PFSK-1 (cell line): Measurements from ENCODE around the gene ROBO1.

Source experiments
- FOXP2 ChIP-seq: optimal IDR thresholded peaks from 2 replicates; pipeline ENCODE3; 2011; ENCODE audit warnings: borderline replicate concordance, control low read depth, inconsistent platforms; ENCODE audit not compliant: insufficient read depth; ENCODE audit errors: extremely low read length, extremely low read depth
- POLR2AphosphoS5 ChIP-seq: IDR thresholded peaks from 2 replicates; pipeline ENCODE4 v1.6.1; 2012; ENCODE audit warnings: low read depth, mild to moderate bottlenecking, control low read depth, low read length, moderate library complexity
- SIN3A ChIP-seq: IDR thresholded peaks from 2 replicates; pipeline ENCODE4 v1.6.1; 2012; ENCODE audit warnings: mild to moderate bottlenecking, low read length, moderate library complexity, borderline replicate concordance; ENCODE audit not compliant: insufficient read depth
- TAF1 ChIP-seq: IDR thresholded peaks from 2 replicates; pipeline ENCODE4 v1.6.1; 2012; ENCODE audit warnings: low read length, control low read depth, borderline replicate concordance; ENCODE audit not compliant: insufficient read depth
- TF ChIP-seq, protein P1 (sequence below), 2 experiments: IDR thresholded peaks; 2 replicates each; pipeline versions ENCODE4 v1.6.1 to v1.8.0; 2011 to 2012; ENCODE audit warnings: low read depth in 2 of 2, low read length in 2 of 2, control low read depth in 1 of 2, inconsistent platforms in 1 of 2, mild to moderate bottlenecking in 1 of 2, moderate library complexity in 1 of 2; ENCODE audit not compliant: insufficient read depth in 1 of 2

The ROBO1 gene

DNA sequence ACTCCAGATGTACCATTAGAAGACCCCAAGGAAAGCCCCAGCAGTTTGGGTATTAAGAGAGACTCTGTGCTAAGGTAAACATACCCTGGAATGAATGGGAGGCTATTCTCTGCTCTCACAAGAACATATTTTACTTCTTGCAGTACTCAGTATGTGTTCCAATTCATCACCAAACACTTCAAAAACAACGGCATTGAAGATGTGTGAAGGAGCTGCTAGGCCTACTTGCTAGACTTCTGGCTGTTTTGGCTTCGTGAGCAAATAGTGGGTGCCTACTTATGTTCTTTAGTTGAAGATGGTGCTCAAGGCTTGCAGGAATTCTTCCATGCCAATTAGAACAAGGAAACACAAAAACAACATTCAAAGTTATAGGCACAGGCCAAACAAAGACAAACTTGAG is 514.5 kb downstream of the ROBO1 start:
- TF ChIP-seq SIN3A (no peak), POLR2AphosphoS5 (no peak), TAF1 (no peak), FOXP2 (no peak)
- TF ChIP-seq, protein P1, sequence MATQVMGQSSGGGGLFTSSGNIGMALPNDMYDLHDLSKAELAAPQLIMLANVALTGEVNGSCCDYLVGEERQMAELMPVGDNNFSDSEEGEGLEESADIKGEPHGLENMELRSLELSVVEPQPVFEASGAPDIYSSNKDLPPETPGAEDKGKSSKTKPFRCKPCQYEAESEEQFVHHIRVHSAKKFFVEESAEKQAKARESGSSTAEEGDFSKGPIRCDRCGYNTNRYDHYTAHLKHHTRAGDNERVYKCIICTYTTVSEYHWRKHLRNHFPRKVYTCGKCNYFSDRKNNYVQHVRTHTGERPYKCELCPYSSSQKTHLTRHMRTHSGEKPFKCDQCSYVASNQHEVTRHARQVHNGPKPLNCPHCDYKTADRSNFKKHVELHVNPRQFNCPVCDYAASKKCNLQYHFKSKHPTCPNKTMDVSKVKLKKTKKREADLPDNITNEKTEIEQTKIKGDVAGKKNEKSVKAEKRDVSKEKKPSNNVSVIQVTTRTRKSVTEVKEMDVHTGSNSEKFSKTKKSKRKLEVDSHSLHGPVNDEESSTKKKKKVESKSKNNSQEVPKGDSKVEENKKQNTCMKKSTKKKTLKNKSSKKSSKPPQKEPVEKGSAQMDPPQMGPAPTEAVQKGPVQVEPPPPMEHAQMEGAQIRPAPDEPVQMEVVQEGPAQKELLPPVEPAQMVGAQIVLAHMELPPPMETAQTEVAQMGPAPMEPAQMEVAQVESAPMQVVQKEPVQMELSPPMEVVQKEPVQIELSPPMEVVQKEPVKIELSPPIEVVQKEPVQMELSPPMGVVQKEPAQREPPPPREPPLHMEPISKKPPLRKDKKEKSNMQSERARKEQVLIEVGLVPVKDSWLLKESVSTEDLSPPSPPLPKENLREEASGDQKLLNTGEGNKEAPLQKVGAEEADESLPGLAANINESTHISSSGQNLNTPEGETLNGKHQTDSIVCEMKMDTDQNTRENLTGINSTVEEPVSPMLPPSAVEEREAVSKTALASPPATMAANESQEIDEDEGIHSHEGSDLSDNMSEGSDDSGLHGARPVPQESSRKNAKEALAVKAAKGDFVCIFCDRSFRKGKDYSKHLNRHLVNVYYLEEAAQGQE (IDR thresholded peaks at IDR 0.05; ENCODE audit: insufficient read depth in 1 of 2, low read depth in 2 of 2, low read length in 2 of 2), result no peak

DNA sequence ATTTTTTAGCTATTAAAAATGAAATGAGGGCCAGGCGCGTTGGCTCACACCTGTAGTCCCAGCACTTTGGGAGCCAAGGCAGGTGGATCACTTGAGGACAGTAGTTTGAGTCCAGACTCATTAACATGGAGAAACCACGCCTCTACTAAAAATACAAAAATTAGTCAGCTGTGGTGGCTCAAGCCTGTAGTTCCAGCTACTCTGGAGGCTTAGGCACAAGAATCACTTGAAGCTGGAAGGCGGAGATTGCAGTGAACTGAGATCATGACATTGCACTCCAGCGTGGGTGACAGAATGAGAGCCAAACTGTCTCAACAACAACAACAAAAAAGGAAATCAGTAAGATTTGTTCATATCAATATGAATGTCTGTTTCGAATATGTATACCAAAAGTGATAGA is 517.1 kb downstream of the ROBO1 start:
- TF ChIP-seq FOXP2, result no peak
- no peak for TF ChIP-seq SIN3A
- TF ChIP-seq, protein P1 (IDR thresholded peaks at IDR 0.05; ENCODE audit: insufficient read depth in 1 of 2, low read depth in 2 of 2, low read length in 2 of 2), result no peak
- no peak for TF ChIP-seq POLR2AphosphoS5
- TF ChIP-seq TAF1, result no peak

DNA sequence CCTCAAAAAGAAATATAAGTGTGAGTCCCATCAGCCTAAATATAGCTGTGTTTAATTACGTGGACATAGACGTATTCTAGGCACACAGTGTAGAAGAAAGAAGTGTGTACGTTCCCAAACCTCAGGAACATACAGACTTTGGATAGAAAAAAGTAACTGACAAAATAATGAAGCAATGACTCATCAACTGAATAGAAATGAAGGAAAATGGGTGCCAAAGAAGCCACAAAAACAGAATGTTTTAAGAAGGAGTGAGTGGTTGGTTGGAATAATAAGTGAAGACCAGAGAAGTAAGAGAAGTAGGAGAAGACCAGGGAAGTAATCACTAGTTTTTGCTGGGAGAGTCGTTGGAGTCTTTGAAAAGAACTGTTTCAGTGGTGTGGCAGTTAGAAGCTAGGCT is 518.1 kb downstream of the ROBO1 start:
- TF ChIP-seq, protein P1 (IDR thresholded peaks at IDR 0.05; ENCODE audit: insufficient read depth in 1 of 2, low read depth in 2 of 2, low read length in 2 of 2), result no peak
- TF ChIP-seq POLR2AphosphoS5 (no peak), FOXP2 (no peak), TAF1 (no peak), SIN3A (no peak)

DNA sequence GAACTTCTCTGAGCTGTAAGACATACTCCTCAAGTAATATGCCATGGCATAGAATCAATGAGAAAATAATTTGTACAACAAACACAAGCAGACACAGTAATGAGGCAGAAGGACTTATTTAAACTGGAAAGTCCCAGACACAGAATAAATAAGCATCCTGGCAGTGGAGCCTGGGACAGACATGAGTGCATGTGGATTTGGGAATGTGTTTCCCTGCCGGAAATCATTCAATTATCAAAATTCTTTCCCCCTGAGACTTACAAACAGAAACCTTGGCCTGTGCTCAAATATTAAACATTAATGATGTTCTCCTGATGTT is 520.1 kb downstream of the ROBO1 start:
- TF ChIP-seq SIN3A, result no peak
- TF ChIP-seq FOXP2, result no peak
- TF ChIP-seq, protein P1 (IDR thresholded peaks at IDR 0.05; ENCODE audit: insufficient read depth in 1 of 2, low read depth in 2 of 2, low read length in 2 of 2), result no peak
- TF ChIP-seq POLR2AphosphoS5, result no peak
- TF ChIP-seq TAF1, result no peak

DNA sequence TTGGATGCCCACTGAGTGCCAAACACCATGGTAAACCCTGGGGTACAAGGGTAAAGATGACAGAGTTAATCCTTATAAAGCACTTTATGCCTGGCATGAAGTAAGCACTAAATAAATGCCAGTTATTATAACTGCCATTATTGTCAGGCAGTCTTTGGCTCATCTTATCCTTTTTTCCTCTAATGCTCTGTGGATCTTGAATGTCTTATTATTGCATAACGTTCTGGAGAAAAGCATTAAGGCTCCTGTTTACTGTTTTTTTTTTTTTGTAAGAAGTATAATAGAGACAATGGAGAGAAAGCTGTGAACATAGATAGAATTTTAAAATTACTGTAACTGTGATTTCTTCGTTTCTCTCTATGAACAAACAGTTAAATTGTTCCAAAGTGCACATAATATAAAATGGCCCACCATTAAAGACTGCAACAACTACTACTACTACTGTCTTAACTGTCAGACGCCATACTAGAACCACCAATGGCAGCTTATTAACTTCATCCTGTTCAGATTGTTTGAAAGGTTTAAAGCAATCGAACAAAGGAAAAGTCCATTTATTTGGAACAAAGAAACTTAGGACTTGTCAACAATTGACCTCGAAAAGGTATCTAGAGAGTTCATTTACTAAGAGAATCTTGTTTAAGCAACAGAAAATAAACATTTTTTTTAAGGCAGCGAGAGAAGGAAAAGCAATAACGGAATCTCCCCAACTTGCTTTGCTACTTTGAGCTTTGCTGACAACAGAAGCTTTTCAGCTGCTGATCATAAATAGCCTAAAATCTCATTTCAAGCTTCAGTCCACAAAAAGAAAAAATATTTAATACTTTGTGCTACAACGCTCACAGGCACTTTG is 520.7 kb downstream of the ROBO1 start:
- TF ChIP-seq TAF1, result no peak
- TF ChIP-seq, protein P1 (IDR thresholded peaks at IDR 0.05; ENCODE audit: insufficient read depth in 1 of 2, low read depth in 2 of 2, low read length in 2 of 2), result no peak
- no peak for TF ChIP-seq SIN3A
- TF ChIP-seq FOXP2, result no peak
- TF ChIP-seq POLR2AphosphoS5, result no peak
